Activated CD4-positive, CD25-positive, alpha-beta regulatory T cell (primary cell): Measurements from ENCODE around the gene MLLT11.
A peak's percentile ranks its signal among the peaks of the same experiment; 100 is the strongest.
"Not testable (repeated sequence)": the region's sequence is repeated elsewhere in the genome, so short reads cannot be mapped to it uniquely, and the experiment has no call there.

Experiments
- DNase-seq, 4 experiments: peaks; one replicate each; lab custom pipeline; 2025; lab: John Stamatoyannopoulos, UW

Gene MLLT11

GRCh38 chr1:151056149-151056548 lies 4.0 kb upstream of the MLLT11 start:
- DNase-seq: no peak

- DNase-seq: no peak
Observed at GRCh38 chr1:151058692-151059091, 1.5 kb upstream of the MLLT11 start.

- peak; percentile 52 to 79 (median 70) for DNase-seq
Observed at GRCh38 chr1:151059109-151060006, 839 bp upstream of the MLLT11 start, which contains the start of gene CDC42SE1. Gene CDC42SE1, minus strand, starts transcription at chr1:151059622. Its CDS starts 3,892 bp downstream, at chr1:151055730.

GRCh38 chr1:151060657-151061421 lies 642 bp downstream of the MLLT11 start:
- DNase-seq: no peak

GRCh38 chr1:151061704-151062103 lies 1.5 kb downstream of the MLLT11 start:
- no peak for DNase-seq

- no peak for DNase-seq
Observed at GRCh38 chr1:151062741-151063371, 2.7 kb downstream of the MLLT11 start.

GRCh38 chr1:151065089-151065645 lies 5.0 kb downstream of the MLLT11 start:
- DNase-seq: no peak

GRCh38 chr1:151067185-151067584 lies 7.0 kb downstream of the MLLT11 start:
- DNase-seq: no peak

GRCh38 chr1:151069103-151069486 lies 8.9 kb downstream of the MLLT11 start:
- DNase-seq: no peak

GRCh38 chr1:151070474-151071276 lies 10.5 kb downstream of the MLLT11 start, which contains the start of gene GABPB2:
Gene GABPB2, plus strand, starts transcription at chr1:151070761. Its CDS starts 17,429 bp downstream, at chr1:151088190.
- peak; percentile 70 to 79 (median 75) for DNase-seq

- no peak for DNase-seq
Observed at GRCh38 chr1:151072224-151072623, 12.0 kb downstream of the MLLT11 start.

- no peak for DNase-seq
Observed at GRCh38 chr1:151085953-151086559, 25.9 kb downstream of the MLLT11 start.

- not testable (repeated sequence) for DNase-seq
Observed at GRCh38 chr1:151097426-151097825, 37.2 kb downstream of the MLLT11 start.

GRCh38 chr1:151098126-151098525 lies 37.9 kb downstream of the MLLT11 start:
- DNase-seq: no peak

- DNase-seq: no peak
Observed at GRCh38 chr1:151104630-151105029, 44.4 kb downstream of the MLLT11 start.

GRCh38 chr1:151106894-151107293 lies 46.7 kb downstream of the MLLT11 start:
- DNase-seq: no peak

- no peak for DNase-seq
Observed at GRCh38 chr1:151108331-151108730, 48.1 kb downstream of the MLLT11 start.

- no peak for DNase-seq
Observed at GRCh38 chr1:151113877-151114276, 53.7 kb downstream of the MLLT11 start.
